Activated B cell treated with CpG ODN at 0.5 μM for 24 hours (primary cell): ENCODE results near the gene HPN. TPM values are rescaled to one million over a fixed set of nuclear protein-coding genes. Genes with fewer than 3 reads are reported as not detected.
"Not testable (repeated sequence)": the region's sequence is repeated elsewhere in the genome, so short reads cannot be mapped to it uniquely, and the experiment has no call there.

Source experiments
- ATAC-seq: fragments of 200-7000 bp; cut with Tn5 transposase; one replicate; pipeline ENCODE4 v1.10.0; 2021; ENCODE audit warnings: low read depth, mild to moderate bottlenecking, moderate library complexity
- CTCF ChIA-PET: fragments of 350-600 bp; sonication (Branson Sonifier 250); formaldehyde crosslinking; loops from one replicate; lab custom pipeline; 2021; ENCODE audit warnings: antibody characterized with exemption; lab: Charles Lee
- POLR2A ChIA-PET: fragments of 350-600 bp; sonication (Branson Sonifier 250); formaldehyde crosslinking; loops from one replicate; lab custom pipeline; 2021; ENCODE audit warnings: antibody characterized with exemption; lab: Charles Lee
- DNase-seq: peaks from one replicate; pipeline ENCODE4 v3.0.0; 2022
- H3K27ac Mint-ChIP-seq: one replicate; pipeline ENCODE4 v1.8.0; 2020; ENCODE audit warnings: mixed read lengths
- H3K27me3 Mint-ChIP-seq: one replicate; pipeline ENCODE4 v1.8.0; 2021; ENCODE audit warnings: mixed read lengths
- H3K36me3 Mint-ChIP-seq: one replicate; pipeline ENCODE4 v1.8.0; 2021; ENCODE audit warnings: low read depth, mixed read lengths
- H3K4me1 Mint-ChIP-seq: one replicate; pipeline ENCODE4 v1.8.0; 2021; ENCODE audit warnings: mixed read lengths
- H3K4me3 Mint-ChIP-seq: one replicate; pipeline ENCODE4 v1.8.0; 2020; ENCODE audit warnings: mild to moderate bottlenecking, mixed read lengths
- H3K9me3 Mint-ChIP-seq: one replicate; pipeline ENCODE4 v1.8.0; 2020; ENCODE audit warnings: mixed read lengths
- intact Hi-C: fragments of 100-400 bp; cut with micrococcal nuclease; formaldehyde crosslinking; loops from one replicate; pipeline ENCODE4 v1.15.1; 2024
- total RNA-seq: library from RNA; stranded (reverse); gene quantifications from 2 replicates; pipeline ENCODE4 v1.2.3, GENCODE V29; 2022
- TF ChIP-seq, protein P1 (sequence below): fragments of 200-600 bp; IDR thresholded peaks from one replicate; pipeline ENCODE4 v1.8.0; 2022; ENCODE audit warnings: antibody characterized with exemption, mild to moderate bottlenecking

The HPN gene
- total RNA-seq, 1 donor from 2014 or later: not detected

- H3K9me3 Mint-ChIP-seq: no peaks in the 10 kb centered on the region
- intact Hi-C loops: no loop called here
- H3K4me1 Mint-ChIP-seq: peaks cover 32% of the 10 kb centered on the region
- H3K27ac Mint-ChIP-seq: no peak overlapping the region
- DNase-seq (no peak), ATAC-seq (no peak)
- ChIA-PET POLR2A (interaction anchor here (0.6 kb wide), 1 partner anchor 195 kb away, joined by 3 read pairs; no protein-coding TSS in a partner anchor), CTCF (interaction anchor here (0.8 kb wide), 2 partner anchors 34 to 35 kb away, joined by 4 read pairs; no protein-coding TSS in a partner anchor)
- TF ChIP-seq, protein P1, sequence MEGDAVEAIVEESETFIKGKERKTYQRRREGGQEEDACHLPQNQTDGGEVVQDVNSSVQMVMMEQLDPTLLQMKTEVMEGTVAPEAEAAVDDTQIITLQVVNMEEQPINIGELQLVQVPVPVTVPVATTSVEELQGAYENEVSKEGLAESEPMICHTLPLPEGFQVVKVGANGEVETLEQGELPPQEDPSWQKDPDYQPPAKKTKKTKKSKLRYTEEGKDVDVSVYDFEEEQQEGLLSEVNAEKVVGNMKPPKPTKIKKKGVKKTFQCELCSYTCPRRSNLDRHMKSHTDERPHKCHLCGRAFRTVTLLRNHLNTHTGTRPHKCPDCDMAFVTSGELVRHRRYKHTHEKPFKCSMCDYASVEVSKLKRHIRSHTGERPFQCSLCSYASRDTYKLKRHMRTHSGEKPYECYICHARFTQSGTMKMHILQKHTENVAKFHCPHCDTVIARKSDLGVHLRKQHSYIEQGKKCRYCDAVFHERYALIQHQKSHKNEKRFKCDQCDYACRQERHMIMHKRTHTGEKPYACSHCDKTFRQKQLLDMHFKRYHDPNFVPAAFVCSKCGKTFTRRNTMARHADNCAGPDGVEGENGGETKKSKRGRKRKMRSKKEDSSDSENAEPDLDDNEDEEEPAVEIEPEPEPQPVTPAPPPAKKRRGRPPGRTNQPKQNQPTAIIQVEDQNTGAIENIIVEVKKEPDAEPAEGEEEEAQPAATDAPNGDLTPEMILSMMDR: no peak
- no peaks in the 10 kb centered on the region for H3K27me3 Mint-ChIP-seq
- no peak overlapping the region for H3K4me3 Mint-ChIP-seq
- H3K36me3 Mint-ChIP-seq: peaks cover 51% of the 10 kb centered on the region
Measured at GRCh38 chr19:35006342-35006998, 35.1 kb upstream of the HPN start.

- ATAC-seq (no peak), DNase-seq (no peak)
- intact Hi-C loops: no loop called here
- Mint-ChIP-seq H3K27me3 (no peaks in the 10 kb centered on the region), H3K9me3 (no peaks in the 10 kb centered on the region), H3K27ac (no peak overlapping the region), H3K4me1 (peaks cover 27% of the 10 kb centered on the region), H3K4me3 (no peak overlapping the region), H3K36me3 (peaks cover 56% of the 10 kb centered on the region)
- POLR2A ChIA-PET: no interaction called here
- CTCF ChIA-PET: interaction anchor here (0.8 kb wide), 1 partner anchor 35 kb away, joined by 4 read pairs; no protein-coding TSS in a partner anchor
- TF ChIP-seq, protein P1: no peak
Measured at GRCh38 chr19:35006999-35007365, 34.5 kb upstream of the HPN start.

DNA sequence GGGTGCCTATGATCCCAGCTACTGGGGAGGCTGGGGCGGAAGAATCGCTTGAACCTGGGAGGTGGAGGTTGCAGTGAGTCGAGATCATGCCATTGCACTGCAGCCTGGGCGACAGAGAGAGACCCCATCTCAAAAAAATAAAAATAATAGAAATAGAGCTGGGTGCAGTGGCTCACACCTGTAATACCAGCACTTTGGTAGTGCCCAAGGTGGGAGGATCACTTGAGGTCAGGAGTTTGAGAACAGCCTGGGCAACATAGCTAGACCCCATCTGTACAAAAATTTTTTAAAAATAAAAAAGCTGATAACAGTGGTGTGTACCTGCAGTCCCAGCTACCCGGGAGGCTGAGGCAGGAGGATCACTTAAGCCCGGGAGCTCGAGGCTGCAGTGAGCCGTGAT, 34.1 kb upstream of the HPN start:
- POLR2A ChIA-PET, ATAC-seq, CTCF ChIA-PET, H3K27ac Mint-ChIP-seq, H3K9me3 Mint-ChIP-seq, intact Hi-C loops, DNase-seq, H3K4me3 Mint-ChIP-seq, H3K27me3 Mint-ChIP-seq: not testable (repeated sequence)
- Mint-ChIP-seq H3K36me3 (peaks cover 57% of the 10 kb centered on the region), H3K4me1 (peaks cover 24% of the 10 kb centered on the region)

- H3K27me3 Mint-ChIP-seq: no peaks in the 10 kb centered on the region
- ChIA-PET CTCF (no interaction called here), POLR2A (interaction anchor here (0.6 kb wide), 1 partner anchor 10 kb away, joined by 7 read pairs; no protein-coding TSS in a partner anchor)
- ATAC-seq: no peak
- peaks cover 64% of the 10 kb centered on the region for H3K36me3 Mint-ChIP-seq
- H3K9me3 Mint-ChIP-seq: no peaks in the 10 kb centered on the region
- no peak overlapping the region for H3K4me3 Mint-ChIP-seq
- TF ChIP-seq, protein P1: no peak
- no peak overlapping the region for H3K27ac Mint-ChIP-seq
- DNase-seq: no peak
- peaks cover 24% of the 10 kb centered on the region for H3K4me1 Mint-ChIP-seq
- intact Hi-C loops: no loop called here
Measured at GRCh38 chr19:35008891-35009341, 32.6 kb upstream of the HPN start.

DNA sequence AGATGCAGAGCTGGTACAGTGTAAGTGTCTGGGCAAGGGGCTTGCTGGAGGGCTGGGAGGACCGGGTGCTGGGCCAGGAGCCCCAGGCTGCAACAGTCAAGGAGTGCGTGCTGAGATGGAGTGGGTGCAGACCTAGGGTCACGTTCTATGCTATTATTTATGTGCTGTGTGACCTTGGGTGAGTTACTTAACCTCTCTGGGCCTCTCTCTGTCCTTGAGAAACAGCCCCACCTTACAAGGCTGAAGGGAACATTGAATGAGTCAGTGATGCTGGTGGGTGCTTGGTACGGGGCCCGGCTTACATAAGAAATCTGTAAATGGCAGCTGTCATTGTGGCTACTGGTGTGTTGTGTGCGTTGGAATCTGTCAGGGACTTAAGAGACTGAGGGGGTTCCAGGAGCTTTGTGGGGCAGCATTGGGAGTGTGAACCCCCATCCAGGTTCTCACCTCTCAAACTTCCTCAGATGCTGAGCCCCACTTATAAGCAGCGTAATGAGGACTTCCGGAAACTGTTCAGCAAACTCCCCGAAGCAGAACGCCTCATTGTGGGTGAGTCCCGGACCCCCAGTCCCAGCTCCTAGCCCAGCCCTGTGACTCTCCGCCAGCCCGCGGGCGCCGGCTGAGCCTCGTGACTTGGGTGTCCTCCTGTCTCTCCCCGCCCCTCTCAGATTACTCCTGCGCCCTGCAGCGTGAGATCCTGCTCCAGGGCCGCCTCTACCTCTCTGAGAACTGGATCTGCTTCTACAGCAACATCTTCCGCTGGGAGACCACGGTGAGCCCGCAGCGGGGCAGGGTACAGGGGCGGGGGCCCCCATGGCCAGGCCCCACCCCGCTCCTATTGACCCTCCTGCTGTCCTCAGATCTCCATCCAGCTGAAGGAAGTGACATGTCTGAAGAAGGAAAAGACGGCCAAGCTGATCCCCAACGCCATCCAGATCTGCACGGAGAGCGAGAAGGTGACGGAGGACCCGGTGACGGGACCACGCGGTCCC, 31.8 kb upstream of the HPN start:
- intact Hi-C loops: no loop called here
- ChIA-PET POLR2A (interaction anchor here (0.5 kb wide), 1 partner anchor 1803 kb away, joined by 3 read pairs; no protein-coding TSS in a partner anchor), CTCF (interaction anchor here (5.5 kb wide), 1 partner anchor 37 kb away, joined by 48 read pairs; no protein-coding TSS in a partner anchor)
- TF ChIP-seq, protein P1: no peak
- Mint-ChIP-seq H3K4me3 (no peak overlapping the region), H3K4me1 (peaks cover 28% of the 10 kb centered on the region), H3K27me3 (no peaks in the 10 kb centered on the region), H3K27ac (no peak overlapping the region), H3K9me3 (no peaks in the 10 kb centered on the region), H3K36me3 (peaks cover 66% of the 10 kb centered on the region)
- DNase-seq: no peak
- no peak for ATAC-seq
